Upper lobe of left lung (tissue), 6 donors: ENCODE measurements around the gene CLDN12. TPM values are rescaled to one million over a fixed set of nuclear protein-coding genes. Genes with fewer than 3 reads are reported as not detected.

Source experiments
- ATAC-seq, 2 donors: fragments of 200-7000 bp; cut with Tn5 transposase; one replicate each; pipeline ENCODE4 v1.9.1; 2022; ENCODE audit warnings: mild to moderate bottlenecking in 2 of 2, moderate library complexity in 2 of 2; ENCODE audit not compliant: low FRiP score in 2 of 2
- DNase-seq, 2 donors: peaks; one replicate each; pipeline ENCODE4 v3.0.0-alpha.2; 2019 to 2020
- H3K27ac ChIP-seq, 4 donors: fragments of 200-600 bp; sonication (generic); one replicate each; pipeline ENCODE4 v1.5.1; 2016 to 2019
- H3K27me3 ChIP-seq, 4 donors: fragments of 200-600 bp; sonication (generic); one replicate each; pipeline ENCODE4 v1.5.1; 2017 to 2019
- H3K36me3 ChIP-seq, 4 donors: fragments of 200-600 bp; sonication (generic); one replicate each; pipeline ENCODE4 v1.5.1; 2016 to 2019
- H3K4me1 ChIP-seq, 4 donors: fragments of 200-600 bp; sonication (generic); one replicate each; pipeline ENCODE4 v1.5.1; 2018 to 2019
- H3K4me3 ChIP-seq, 4 donors: fragments of 200-600 bp; sonication (generic); one replicate each; pipeline ENCODE4 v1.5.1; 2017 to 2019; ENCODE audit warnings: mild to moderate bottlenecking in 2 of 4, moderate library complexity in 1 of 4
- H3K9me3 ChIP-seq, 4 donors: fragments of 200-600 bp; sonication (generic); one replicate each; pipeline ENCODE4 v1.5.1; 2018 to 2019
- EP300 ChIP-seq, 4 donors: sonication (generic); formaldehyde crosslinking; IDR thresholded peaks; one replicate each; pipeline ENCODE4 v1.5.1; 2017; ENCODE audit warnings: antibody characterized with exemption in 4 of 4, control low read depth in 2 of 4
- POLR2A ChIP-seq, 4 donors: fragments of 450-650 bp; IDR thresholded peaks; one replicate each; pipeline ENCODE4 v1.5.1; 2016 to 2017; ENCODE audit warnings: antibody characterized with exemption in 4 of 4, mild to moderate bottlenecking in 2 of 4
- POLR2AphosphoS5 ChIP-seq, 2 donors: sonication (generic); formaldehyde crosslinking; IDR thresholded peaks; one replicate each; pipeline ENCODE4 v1.5.1; 2017; ENCODE audit warnings: antibody characterized with exemption in 2 of 2
- WGBS, 2 donors: methylation state at CpG; one replicate each; pipeline ENCODE4 v1.1.5; 2017 to 2018; 5-methylcytosine and 5-hydroxymethylcytosine counted together
- total RNA-seq, 6 donors: library from RNA; depleted of rRNA in 4 of 6; stranded (reverse); fragments of >200 nt in 4 of 6; gene quantifications; one replicate each; pipeline versions ENCODE4 v1.1.0 to v1.2.1, GENCODE V29; 2016 to 2021
- TF ChIP-seq, protein P1 (sequence below), 6 experiments: fragments of 450-650 bp in 4 of 6; fragments of 200-600 bp in 2 of 6; sonication (generic) in 2 of 6; IDR thresholded peaks; one replicate each; pipeline ENCODE4 v1.5.1; 2016 to 2019; ENCODE audit warnings: antibody characterized with exemption in 6 of 6
- donor health status: DM: no; HTN: no; CAD: no; lungs with moderate emphysema.
- donor health status: DM: no; HTN: yes; CAD: no; lungs with severe emphysema.

Gene CLDN12
- total RNA-seq, 6 donors from 2014 or later, result 8.0 to 51.7 (median 28.1) TPM

DNA sequence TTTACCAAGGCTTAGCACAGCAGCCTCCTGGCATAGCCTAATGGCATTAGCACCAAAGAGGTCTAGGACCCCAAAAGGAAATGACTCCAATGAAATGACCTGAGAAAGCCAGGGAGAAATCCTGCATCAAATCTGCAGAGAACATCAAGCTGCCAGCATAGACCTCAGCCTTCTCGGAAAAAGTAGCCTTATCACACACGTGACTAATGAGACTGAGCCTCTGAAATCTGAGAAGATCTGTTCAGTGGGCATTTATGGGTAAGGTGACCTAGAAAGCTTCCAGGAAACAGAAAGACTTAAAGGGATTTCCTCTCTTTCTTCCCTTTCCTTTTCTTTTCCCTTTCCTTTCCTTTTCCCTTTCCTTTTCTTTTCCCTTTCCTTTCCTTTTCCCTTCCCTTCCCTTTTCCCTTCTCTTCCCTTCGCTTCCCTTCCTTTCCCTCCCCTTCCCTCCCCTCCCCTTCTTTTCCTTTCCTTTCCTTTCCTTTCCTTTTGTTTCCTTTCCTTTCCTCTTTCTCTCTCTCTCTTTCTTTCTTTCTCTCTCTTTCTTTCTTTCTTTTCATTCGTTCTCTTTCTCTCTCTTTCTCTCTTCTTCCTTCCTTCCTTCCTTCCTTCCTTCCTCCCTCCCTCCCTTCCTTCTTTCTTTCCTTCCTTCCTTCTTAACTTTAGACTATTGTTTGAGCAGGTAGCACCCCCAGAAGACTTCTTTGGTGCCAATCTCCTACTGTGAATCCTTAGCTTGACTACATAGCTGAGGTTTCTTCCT is 43.1 kb downstream of the CLDN12 start:
- no peaks in the 10 kb centered on the region for H3K27me3 ChIP-seq
- ATAC-seq, result no peak
- no peak for TF ChIP-seq EP300 (IDR thresholded peaks at IDR 0.05)
- no peak for TF ChIP-seq POLR2AphosphoS5 (IDR thresholded peaks at IDR 0.05)
- TF ChIP-seq POLR2A (IDR thresholded peaks at IDR 0.05), result no peak
- TF ChIP-seq, protein P1, sequence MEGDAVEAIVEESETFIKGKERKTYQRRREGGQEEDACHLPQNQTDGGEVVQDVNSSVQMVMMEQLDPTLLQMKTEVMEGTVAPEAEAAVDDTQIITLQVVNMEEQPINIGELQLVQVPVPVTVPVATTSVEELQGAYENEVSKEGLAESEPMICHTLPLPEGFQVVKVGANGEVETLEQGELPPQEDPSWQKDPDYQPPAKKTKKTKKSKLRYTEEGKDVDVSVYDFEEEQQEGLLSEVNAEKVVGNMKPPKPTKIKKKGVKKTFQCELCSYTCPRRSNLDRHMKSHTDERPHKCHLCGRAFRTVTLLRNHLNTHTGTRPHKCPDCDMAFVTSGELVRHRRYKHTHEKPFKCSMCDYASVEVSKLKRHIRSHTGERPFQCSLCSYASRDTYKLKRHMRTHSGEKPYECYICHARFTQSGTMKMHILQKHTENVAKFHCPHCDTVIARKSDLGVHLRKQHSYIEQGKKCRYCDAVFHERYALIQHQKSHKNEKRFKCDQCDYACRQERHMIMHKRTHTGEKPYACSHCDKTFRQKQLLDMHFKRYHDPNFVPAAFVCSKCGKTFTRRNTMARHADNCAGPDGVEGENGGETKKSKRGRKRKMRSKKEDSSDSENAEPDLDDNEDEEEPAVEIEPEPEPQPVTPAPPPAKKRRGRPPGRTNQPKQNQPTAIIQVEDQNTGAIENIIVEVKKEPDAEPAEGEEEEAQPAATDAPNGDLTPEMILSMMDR (IDR thresholded peaks at IDR 0.05), result no peak
- DNase-seq, result no peak
- 57% methylated on average over 4 of the region's 4 CpGs for WGBS, 2 donors
- no peaks in the 10 kb centered on the region for H3K4me1 ChIP-seq
- H3K4me3 ChIP-seq, result no peak overlapping the region
- H3K36me3 ChIP-seq, result no peaks in the 10 kb centered on the region
- H3K9me3 ChIP-seq, result no peaks in the 10 kb centered on the region
- no peak overlapping the region for H3K27ac ChIP-seq

DNA sequence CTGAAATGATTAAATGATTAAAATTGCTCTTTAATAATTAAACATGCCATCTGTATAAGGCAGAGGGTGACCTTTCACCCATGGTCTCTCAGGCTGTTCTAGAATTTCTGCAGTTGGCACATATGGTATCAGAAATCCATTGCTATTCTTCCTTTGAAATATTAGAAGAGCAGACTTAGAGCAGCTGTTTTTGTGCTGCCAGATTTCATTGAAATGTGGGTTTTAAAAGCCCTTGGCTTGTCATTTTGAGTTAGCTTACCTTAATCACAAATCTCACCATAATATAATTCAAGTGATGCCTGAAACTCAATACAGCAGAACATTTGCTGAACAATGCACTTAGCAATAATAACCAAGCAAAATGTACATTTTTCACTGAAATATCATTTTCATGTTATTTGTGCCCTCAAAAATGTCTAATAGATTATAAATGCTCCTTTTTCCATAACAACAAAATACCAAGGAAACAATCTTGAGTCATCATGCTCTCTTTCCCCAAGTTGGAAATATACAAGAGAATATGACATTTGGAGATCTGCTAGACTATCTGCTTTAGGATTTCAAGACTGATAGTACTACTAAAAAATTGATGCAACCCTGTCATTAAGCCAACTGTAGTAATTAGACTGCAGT is 50.1 kb downstream of the CLDN12 start:
- H3K36me3 ChIP-seq, result no peaks in the 10 kb centered on the region
- DNase-seq (no peak), ATAC-seq (no peak)
- no peak overlapping the region for H3K27ac ChIP-seq
- peaks cover 3 to 10% (median 8%) of the 10 kb centered on the region in 4 donors for H3K4me1 ChIP-seq
- no peaks in the 10 kb centered on the region for H3K9me3 ChIP-seq
- TF ChIP-seq POLR2A (IDR thresholded peaks at IDR 0.05) (no peak), EP300 (IDR thresholded peaks at IDR 0.05) (no peak), POLR2AphosphoS5 (IDR thresholded peaks at IDR 0.05) (no peak)
- TF ChIP-seq, protein P1 (IDR thresholded peaks at IDR 0.05), result no peak
- H3K27me3 ChIP-seq, result no peaks in the 10 kb centered on the region
- H3K4me3 ChIP-seq, result no peak overlapping the region

DNA sequence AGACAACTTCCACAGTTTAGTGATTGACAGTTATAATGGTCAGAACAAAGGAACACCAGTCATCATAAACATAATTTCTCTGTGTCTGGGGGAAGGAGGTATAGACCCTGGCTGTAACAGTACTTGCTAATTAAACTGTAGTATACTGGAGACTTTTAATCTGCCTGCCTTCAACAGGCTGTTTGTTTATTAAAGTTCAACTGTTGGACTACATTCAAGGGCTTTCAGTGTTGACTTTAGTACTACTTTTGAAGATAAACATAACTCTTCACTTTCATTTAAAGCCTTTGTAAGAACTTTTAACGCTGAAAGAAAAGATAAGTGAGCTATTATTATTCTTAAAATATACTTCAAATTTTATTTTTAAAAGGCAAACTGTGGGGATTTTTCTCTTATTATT is 50.7 kb downstream of the CLDN12 start:
- Histone ChIP-seq H3K36me3 (no peaks in the 10 kb centered on the region), H3K4me1 (peaks cover 3 to 10% (median 8%) of the 10 kb centered on the region in 4 donors), H3K4me3 (no peak overlapping the region), H3K27ac (no peak overlapping the region), H3K27me3 (no peaks in the 10 kb centered on the region), H3K9me3 (no peaks in the 10 kb centered on the region)
- TF ChIP-seq, protein P1 (IDR thresholded peaks at IDR 0.05), result no peak
- no peak for TF ChIP-seq EP300 (IDR thresholded peaks at IDR 0.05)
- no peak for TF ChIP-seq POLR2A (IDR thresholded peaks at IDR 0.05)
- TF ChIP-seq POLR2AphosphoS5 (IDR thresholded peaks at IDR 0.05), result no peak
- ATAC-seq (no peak), DNase-seq (no peak)
- 26% methylated on average over 1 of the region's 1 CpG for WGBS, 2 donors

DNA sequence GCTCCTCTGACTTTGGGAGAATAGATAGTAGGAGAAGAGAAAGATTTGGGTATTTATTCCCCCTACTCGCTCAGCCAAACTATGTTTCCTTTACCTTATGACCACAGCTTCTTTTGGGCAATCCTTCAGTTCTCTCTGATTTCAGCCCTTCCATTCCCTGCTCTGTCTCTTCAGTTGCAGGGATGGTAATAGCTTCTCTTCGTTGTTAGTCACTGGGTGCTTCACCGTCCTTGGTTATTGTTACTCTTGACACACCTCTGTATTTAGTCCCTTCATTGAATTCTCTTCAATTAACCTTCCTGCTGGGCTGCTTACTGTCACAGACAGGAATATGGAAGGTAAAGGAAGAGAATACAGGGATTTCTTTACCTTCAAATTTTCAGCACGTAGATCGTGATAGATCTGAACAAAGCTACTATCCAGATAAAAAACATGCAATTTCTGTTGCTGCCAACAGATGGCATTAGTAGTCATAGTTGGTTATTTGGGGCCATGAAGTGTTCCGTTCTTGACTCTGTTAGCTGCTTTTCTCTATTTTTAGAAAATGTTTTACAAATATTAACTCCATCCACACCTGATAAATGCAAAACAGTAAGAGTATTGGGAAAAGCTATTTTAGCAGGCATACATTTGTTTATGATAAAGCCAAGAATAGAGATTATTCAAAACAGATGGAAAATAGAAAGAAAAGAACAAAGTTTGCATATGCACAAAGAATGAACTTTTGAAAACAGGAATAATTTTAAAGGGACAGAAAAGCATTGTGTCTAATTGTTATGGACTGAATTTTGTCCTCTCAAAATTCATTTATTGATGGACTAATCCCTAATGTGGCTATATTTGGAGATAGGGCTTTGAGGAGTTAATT is 52.1 kb downstream of the CLDN12 start:
- Histone ChIP-seq H3K9me3 (no peaks in the 10 kb centered on the region), H3K27me3 (no peaks in the 10 kb centered on the region), H3K4me3 (peak overlapping the region in 1 of 4 donors; percentile 21), H3K36me3 (no peaks in the 10 kb centered on the region), H3K4me1 (peaks cover 3 to 10% (median 8%) of the 10 kb centered on the region in 4 donors), H3K27ac (no peak overlapping the region)
- no peak for TF ChIP-seq EP300 (IDR thresholded peaks at IDR 0.05)
- TF ChIP-seq, protein P1 (IDR thresholded peaks at IDR 0.05), result peak; percentile 55 to 69 (median 60)
- TF ChIP-seq POLR2AphosphoS5 (IDR thresholded peaks at IDR 0.05), result no peak
- TF ChIP-seq POLR2A (IDR thresholded peaks at IDR 0.05), result no peak
- peak in 1 of 2 donors; percentile 88 for ATAC-seq
- DNase-seq, result no peak
- 37 to 38% methylated on average over 6 of the region's 6 CpGs for WGBS, 2 donors
